ENCODE results near the gene CEP43.
A peak's percentile ranks its signal among the peaks of the same experiment; 100 is the strongest.

Gene CEP43

GRCh38 chr6:166999145-166999883 lies at the start of gene CEP43:
TSS of gene CEP43 (plus strand) at chr6:166999397. CDS start at chr6:166999413, 16 bp downstream.
- DNase-seq (ENCODE audit: low read depth in 2 of 2): peak; percentile 70 to 73

GRCh38 chr6:166949528-166950442 lies 49.4 kb upstream of the CEP43 start:
- DNase-seq (ENCODE audit: low read depth in 2 of 2): no peak

GRCh38 chr6:166950443-166950821 lies 48.8 kb upstream of the CEP43 start:
- DNase-seq (ENCODE audit: low read depth in 2 of 2): no peak

- DNase-seq (ENCODE audit: low read depth in 2 of 2): peak in 1 of 2 donors; percentile 50
These were observed 48.1 kb upstream of the CEP43 start for GRCh38 chr6:166950892-166951669.

GRCh38 chr6:166951670-166952060 lies 47.5 kb upstream of the CEP43 start:
- no peak for DNase-seq (ENCODE audit: low read depth in 2 of 2)

- no peak for DNase-seq (ENCODE audit: low read depth in 2 of 2)
These were observed 47.1 kb upstream of the CEP43 start for GRCh38 chr6:166952121-166952520.

- DNase-seq (ENCODE audit: low read depth in 2 of 2): no peak
These were observed 46.4 kb upstream of the CEP43 start for GRCh38 chr6:166952567-166953486.

- no peak for DNase-seq (ENCODE audit: low read depth in 2 of 2)
These were observed 45.0 kb upstream of the CEP43 start for GRCh38 chr6:166954118-166954713.

GRCh38 chr6:166955121-166955864 lies 43.9 kb upstream of the CEP43 start:
- DNase-seq (ENCODE audit: low read depth in 2 of 2): no peak

- no peak for DNase-seq (ENCODE audit: low read depth in 2 of 2)
These were observed 43.2 kb upstream of the CEP43 start for GRCh38 chr6:166955865-166956443.

GRCh38 chr6:166956444-166957086 lies 42.6 kb upstream of the CEP43 start, which contains the start of gene RNASET2:
TSS of gene RNASET2 (minus strand) at chr6:166956550. CDS start at chr6:166956182, 368 bp downstream.
- DNase-seq (ENCODE audit: low read depth in 2 of 2): peak; percentile 96 to 100

- no peak for DNase-seq (ENCODE audit: low read depth in 2 of 2)
These were observed 42.0 kb upstream of the CEP43 start for GRCh38 chr6:166957087-166957804.

GRCh38 chr6:166957805-166958076 lies 41.5 kb upstream of the CEP43 start:
- DNase-seq (ENCODE audit: low read depth in 2 of 2): no peak

- DNase-seq (ENCODE audit: low read depth in 2 of 2): no peak
These were observed 40.0 kb upstream of the CEP43 start for GRCh38 chr6:166958926-166959861.

- no peak for DNase-seq (ENCODE audit: low read depth in 2 of 2)
These were observed 39.1 kb upstream of the CEP43 start for GRCh38 chr6:166959911-166960608.

- no peak for DNase-seq (ENCODE audit: low read depth in 2 of 2)
These were observed 38.6 kb upstream of the CEP43 start for GRCh38 chr6:166960609-166960978.

- DNase-seq (ENCODE audit: low read depth in 2 of 2): no peak
These were observed 32.9 kb upstream of the CEP43 start for GRCh38 chr6:166966268-166966667.

Data from stimulated activated CD4-positive, alpha-beta T cell treated with anti-CD3 and anti-CD28 coated beads, Interleukin-1b, Interleukin-23, amount 100 ng/mL, for 1 hour (primary cell).